Liver (tissue), 9 donors: ENCODE results near the gene RPS6KA3. TPM values are rescaled to one million over a fixed set of nuclear protein-coding genes. Genes with fewer than 3 reads are reported as not detected.

ENCODE experiments used
- DNase-seq: peaks from one replicate; pipeline ENCODE4 v3.0.0-alpha.2; 2017; ENCODE audit warnings: low spot score
- H3K27ac ChIP-seq, 2 donors: one replicate each; pipeline ENCODE4 v1.7.0; 2013; ENCODE audit warnings: inconsistent platforms in 2 of 2, low read length in 2 of 2, control low read depth in 1 of 2, low read depth in 1 of 2, mild to moderate bottlenecking in 1 of 2
- H3K27me3 ChIP-seq, 4 donors: one replicate each; pipeline versions ENCODE4 v1.6.1 to v1.7.0; 2013; ENCODE audit warnings: low read length in 3 of 4, inconsistent platforms in 1 of 4, mild to moderate bottlenecking in 1 of 4, moderate library complexity in 1 of 4; ENCODE audit not compliant: control insufficient read depth in 4 of 4, insufficient read depth in 4 of 4
- H3K36me3 ChIP-seq, 4 donors: one replicate each; pipeline versions ENCODE4 v1.6.1 to v1.7.0; 2013; ENCODE audit warnings: low read length in 3 of 4, mild to moderate bottlenecking in 3 of 4, low read depth in 1 of 4, moderate library complexity in 1 of 4; ENCODE audit not compliant: control insufficient read depth in 4 of 4, insufficient read depth in 3 of 4
- H3K4me1 ChIP-seq, 4 donors: one replicate each; pipeline versions ENCODE4 v1.6.1 to v1.7.0; 2013; ENCODE audit warnings: low read length in 3 of 4, mild to moderate bottlenecking in 3 of 4, moderate library complexity in 1 of 4; ENCODE audit not compliant: control insufficient read depth in 4 of 4, insufficient read depth in 4 of 4
- H3K4me3 ChIP-seq, 3 donors: one replicate each; pipeline versions ENCODE4 v1.6.1 to v1.7.0; 2013; ENCODE audit warnings: low read length in 3 of 3, control low read depth in 1 of 3, low read depth in 1 of 3, mild to moderate bottlenecking in 1 of 3
- H3K9ac ChIP-seq, 2 donors: one replicate each; pipeline ENCODE4 v1.7.0; 2013; ENCODE audit warnings: low read length in 2 of 2, mild to moderate bottlenecking in 2 of 2, moderate library complexity in 2 of 2, control low read depth in 1 of 2, low read depth in 1 of 2
- H3K9me3 ChIP-seq, 4 donors: one replicate each; pipeline versions ENCODE4 v1.6.1 to v1.7.0; 2013; ENCODE audit warnings: low read length in 3 of 4; ENCODE audit not compliant: control insufficient read depth in 4 of 4
- ATF3 ChIP-seq: IDR thresholded peaks from 2 replicates; pipeline ENCODE4 v1.6.1; 2016; ENCODE audit warnings: antibody characterized with exemption
- CTCF ChIP-seq: fragments of 150-350 bp; IDR thresholded peaks from 2 replicates; pipeline ENCODE4 v1.5.1; 2017; ENCODE audit warnings: improper control_type of control experiment, low read depth, low read length; ENCODE audit not compliant: missing input control
- EGR1 ChIP-seq, 2 donors: IDR thresholded peaks; 2 replicates each; pipeline ENCODE4 v1.6.1; 2016 to 2018; ENCODE audit warnings: antibody characterized with exemption in 2 of 2, low read depth in 2 of 2
- FOXA1 ChIP-seq: IDR thresholded peaks from 2 replicates; pipeline ENCODE4 v1.6.1; 2016; ENCODE audit warnings: antibody characterized with exemption
- FOXA2 ChIP-seq: IDR thresholded peaks from 2 replicates; pipeline ENCODE4 v1.6.1; 2016; ENCODE audit warnings: antibody characterized with exemption
- GABPA ChIP-seq, 2 donors: IDR thresholded peaks in 1 of 2; conservative IDR thresholded peaks in 1 of 2; 2 replicates each; pipeline ENCODE4 v1.6.1; 2016; ENCODE audit warnings: antibody characterized with exemption in 2 of 2, mild to moderate bottlenecking in 1 of 2, moderate library complexity in 1 of 2
- HNF4A ChIP-seq, 2 donors: conservative IDR thresholded peaks; 2 replicates each; pipeline ENCODE4 v1.6.1; 2016; ENCODE audit warnings: antibody characterized with exemption in 2 of 2, mild to moderate bottlenecking in 2 of 2
- HNF4G ChIP-seq: IDR thresholded peaks from 2 replicates; pipeline ENCODE4 v1.6.1; 2016; ENCODE audit warnings: antibody characterized with exemption
- JUND ChIP-seq, 2 donors: IDR thresholded peaks; 2 replicates each; pipeline ENCODE4 v1.6.1; 2016; ENCODE audit warnings: antibody characterized with exemption in 2 of 2
- MAX ChIP-seq: IDR thresholded peaks from 2 replicates; pipeline ENCODE4 v1.6.1; 2016; ENCODE audit warnings: antibody characterized with exemption
- NR2F2 ChIP-seq: IDR thresholded peaks from 2 replicates; pipeline ENCODE4 v1.6.1; 2016; ENCODE audit warnings: antibody characterized with exemption
- RAD21 ChIP-seq, 2 donors: IDR thresholded peaks; 2 replicates each; pipeline ENCODE4 v1.6.1; 2016; ENCODE audit warnings: antibody characterized with exemption in 2 of 2, mild to moderate bottlenecking in 2 of 2
- REST ChIP-seq: IDR thresholded peaks from 2 replicates; pipeline ENCODE4 v1.6.1; 2016; ENCODE audit warnings: antibody characterized with exemption, mild to moderate bottlenecking
- RXRA ChIP-seq, 2 donors: IDR thresholded peaks; 2 replicates each; pipeline ENCODE4 v1.6.1; 2017 to 2018; ENCODE audit warnings: antibody characterized with exemption in 2 of 2, mild to moderate bottlenecking in 1 of 2
- SP1 ChIP-seq: IDR thresholded peaks from 2 replicates; pipeline ENCODE4 v1.6.1; 2018; ENCODE audit warnings: antibody characterized with exemption, mild to moderate bottlenecking
- TAF1 ChIP-seq: conservative IDR thresholded peaks from 2 replicates; pipeline ENCODE4 v1.6.1; 2016; ENCODE audit warnings: antibody characterized with exemption, mild to moderate bottlenecking
- YY1 ChIP-seq: IDR thresholded peaks from 2 replicates; pipeline ENCODE4 v1.6.1; 2016; ENCODE audit warnings: antibody characterized with exemption, mild to moderate bottlenecking
- ZBTB33 ChIP-seq: IDR thresholded peaks from 2 replicates; pipeline ENCODE4 v1.6.1; 2016; ENCODE audit warnings: antibody characterized with exemption
- WGBS: extraction: QIAGEN DNeasy Blood & Tissue Kit; methylation state at CpG from one replicate; pipeline ENCODE4 v1.1.7; 2013; 5-methylcytosine and 5-hydroxymethylcytosine counted together
- polyA plus RNA-seq, 2 donors: library from polyadenylated mRNA; stranded (reverse) in 1 of 2; unstranded in 1 of 2; fragments of 200-250 nt in 1 of 2; fragments of >200 nt in 1 of 2; fragmentation: Nextera tagmentation in 1 of 2; extraction: Ambion mirVana in 1 of 2; gene quantifications; one replicate each; pipeline versions ENCODE4 v1.2.1 to v1.2.3, GENCODE V29; 2013 to 2015
- total RNA-seq, 2 donors: library from RNA; depleted of rRNA; stranded (reverse); fragments of >200 nt; gene quantifications; one replicate each; pipeline ENCODE4 v1.2.3, GENCODE V29; 2014
- donor health status: healthy.
- donor health status: healthy.
- donor health status: healthy.
- donor health status: healthy.
- donor health status: healthy.

Gene RPS6KA3
- total and polyA plus RNA-seq, 4 donors = 11.1 to 69.7 (median 38.8) TPM

GRCh38 chrX:20205927-20206708 is 60.6 kb downstream of the RPS6KA3 start:
- Histone ChIP-seq H3K36me3 (peaks cover 0 to 10% (median 3%) of the 10 kb centered on the region in 4 donors), H3K4me1 (peaks cover 3 to 23% (median 8%) of the 10 kb centered on the region in 4 donors), H3K9ac (no peak overlapping the region), H3K27ac (no peak overlapping the region), H3K9me3 (no peaks in the 10 kb centered on the region), H3K4me3 (no peak overlapping the region), H3K27me3 (no peaks in the 10 kb centered on the region)
- TF ChIP-seq RXRA (IDR thresholded peaks at IDR 0.05) (peak; percentile 45 to 80), RAD21 (IDR thresholded peaks at IDR 0.05) (peak; percentile 24 to 34), JUND (IDR thresholded peaks at IDR 0.05) (no peak), EGR1 (IDR thresholded peaks at IDR 0.05; ENCODE audit: low read depth in 2 of 2) (no peak), YY1 (peak; percentile 21), HNF4G (peak; percentile 48), ATF3 (no peak), FOXA1 (peak; percentile 47), ZBTB33 (peak; percentile 31), SP1 (peak; percentile 32), NR2F2 (no peak), FOXA2 (no peak), TAF1 (no peak), REST (peak; percentile 57), GABPA (IDR thresholded peaks at IDR 0.05 in 1 of 2, conservative IDR thresholded peaks at IDR 0.05 in 1 of 2) (no peak), MAX (no peak), CTCF (no peak), HNF4A (conservative IDR thresholded peaks at IDR 0.05) (peak; percentile 77 to 96)
- 56% methylated on average over 4 of the region's 4 CpGs for WGBS
- no peak for DNase-seq
